Vagina (tissue), 2 donors: ENCODE data around the gene GAS7. TPM values are rescaled to one million over a fixed set of nuclear protein-coding genes. Genes with fewer than 3 reads are reported as not detected.

Experiments
- DNase-seq, 2 donors: peaks; one replicate each; pipeline ENCODE4 v3.0.0-alpha.2; 2017; ENCODE audit errors: extremely low spot score in 2 of 2
- H3K27ac ChIP-seq: fragments of 200-600 bp; sonication (generic); one replicate; pipeline ENCODE4 v1.5.1; 2019
- H3K27me3 ChIP-seq: fragments of 200-600 bp; sonication (generic); one replicate; pipeline ENCODE4 v1.5.1; 2019
- H3K36me3 ChIP-seq, 2 donors: fragments of 200-600 bp; sonication (generic); one replicate each; pipeline ENCODE4 v1.5.1; 2017 to 2019
- H3K4me1 ChIP-seq: fragments of 200-600 bp; sonication (generic); one replicate; pipeline ENCODE4 v1.5.1; 2019
- H3K4me3 ChIP-seq, 2 donors: fragments of 200-600 bp; sonication (generic); 1 replicate in 1 of 2; 2 replicates in 1 of 2; pipeline ENCODE4 v1.5.1; 2016 to 2019
- H3K9me3 ChIP-seq: fragments of 200-600 bp; sonication (generic); one replicate; pipeline ENCODE4 v1.5.1; 2019
- CTCF ChIP-seq, 3 experiments: fragments of 450-650 bp in 2 of 3; fragments of 200-600 bp in 1 of 3; sonication (generic) in 1 of 3; IDR thresholded peaks; one replicate each; pipeline ENCODE4 v1.5.1; 2017 to 2019; ENCODE audit warnings: antibody characterized with exemption in 3 of 3, mild to moderate bottlenecking in 2 of 3, moderate library complexity in 2 of 3
- POLR2A ChIP-seq, 2 donors: fragments of 450-650 bp; IDR thresholded peaks; one replicate each; pipeline ENCODE4 v1.6.1; 2017; ENCODE audit warnings: antibody characterized with exemption in 2 of 2, mild to moderate bottlenecking in 2 of 2, moderate library complexity in 2 of 2
- POLR2AphosphoS5 ChIP-seq, 2 donors: sonication (generic); formaldehyde crosslinking; IDR thresholded peaks; one replicate each; pipeline ENCODE4 v1.9.0; 2017; ENCODE audit warnings: antibody characterized with exemption in 2 of 2, mild to moderate bottlenecking in 2 of 2, low read depth in 1 of 2; ENCODE audit not compliant: insufficient read depth in 1 of 2
- intact Hi-C: fragments of 100-400 bp; cut with DNase I; formaldehyde crosslinking; loops from one replicate; pipeline ENCODE4 v1.15.1; 2023
- total RNA-seq: library from RNA; depleted of rRNA; stranded (reverse); fragments of >200 nt; gene quantifications from one replicate; pipeline ENCODE4 v1.2.3, GENCODE V29; 2016

The GAS7 gene
- total RNA-seq, 1 donor from 2014 or later: 47.1 TPM

GRCh38 chr17:10171581-10171981, 26.8 kb downstream of the GAS7 start:
- H3K27ac ChIP-seq: peak overlapping the region; percentile 37

GRCh38 chr17:10171122-10171571, 27.3 kb downstream of the GAS7 start:
- Histone ChIP-seq H3K27ac (peak overlapping the region; percentile 37), H3K36me3 (no peaks in the 10 kb centered on the region), H3K4me3 (no peak overlapping the region), H3K9me3 (no peaks in the 10 kb centered on the region), H3K4me1 (peaks cover 17% of the 10 kb centered on the region), H3K27me3 (no peaks in the 10 kb centered on the region)
- intact Hi-C loops: no loop called here
- no peak for DNase-seq
- TF ChIP-seq POLR2A (IDR thresholded peaks at IDR 0.05) (no peak), POLR2AphosphoS5 (IDR thresholded peaks at IDR 0.05; ENCODE audit: insufficient read depth in 1 of 2, low read depth in 1 of 2) (peak in 1 of 2 donors; percentile 38)

More at GRCh38 chr17:10171581-10171981, 26.8 kb downstream of the GAS7 start:
- no peak overlapping the region for H3K4me3 ChIP-seq
- H3K27me3 ChIP-seq: no peaks in the 10 kb centered on the region
- intact Hi-C loops: no loop called here
- H3K4me1 ChIP-seq: peaks cover 16% of the 10 kb centered on the region
- TF ChIP-seq CTCF (IDR thresholded peaks at IDR 0.05): no peak
- no peak for TF ChIP-seq POLR2A (IDR thresholded peaks at IDR 0.05)
- no peak for TF ChIP-seq POLR2AphosphoS5 (IDR thresholded peaks at IDR 0.05; ENCODE audit: insufficient read depth in 1 of 2, low read depth in 1 of 2)
- no peaks in the 10 kb centered on the region for H3K36me3 ChIP-seq
- no peak for DNase-seq
- H3K9me3 ChIP-seq: no peaks in the 10 kb centered on the region

- intact Hi-C loops: no loop called here
- DNase-seq: no peak
- H3K27ac ChIP-seq: peak overlapping the region; percentile 37
Observed at GRCh38 chr17:10170233-10170632, 28.2 kb downstream of the GAS7 start.

GRCh38 chr17:10169290-10169689, 29.1 kb downstream of the GAS7 start:
- intact Hi-C loops: no loop called here
- no peak for DNase-seq
- Histone ChIP-seq H3K9me3 (no peaks in the 10 kb centered on the region), H3K4me1 (peaks cover 24% of the 10 kb centered on the region), H3K4me3 (no peak overlapping the region), H3K27me3 (no peaks in the 10 kb centered on the region), H3K36me3 (no peaks in the 10 kb centered on the region), H3K27ac (no peak overlapping the region)
- no peak for TF ChIP-seq CTCF (IDR thresholded peaks at IDR 0.05)
- no peak for TF ChIP-seq POLR2AphosphoS5 (IDR thresholded peaks at IDR 0.05; ENCODE audit: insufficient read depth in 1 of 2, low read depth in 1 of 2)
- TF ChIP-seq POLR2A (IDR thresholded peaks at IDR 0.05): no peak

More at GRCh38 chr17:10170233-10170632, 28.2 kb downstream of the GAS7 start:
- Histone ChIP-seq H3K36me3 (no peaks in the 10 kb centered on the region), H3K27me3 (no peaks in the 10 kb centered on the region), H3K9me3 (no peaks in the 10 kb centered on the region), H3K4me1 (peaks cover 24% of the 10 kb centered on the region), H3K4me3 (no peak overlapping the region)
- TF ChIP-seq POLR2AphosphoS5 (IDR thresholded peaks at IDR 0.05; ENCODE audit: insufficient read depth in 1 of 2, low read depth in 1 of 2): no peak
- no peak for TF ChIP-seq POLR2A (IDR thresholded peaks at IDR 0.05)
- TF ChIP-seq CTCF (IDR thresholded peaks at IDR 0.05): no peak

- Histone ChIP-seq H3K27ac (no peak overlapping the region), H3K27me3 (no peaks in the 10 kb centered on the region), H3K4me3 (no peak overlapping the region), H3K36me3 (no peaks in the 10 kb centered on the region), H3K9me3 (no peaks in the 10 kb centered on the region), H3K4me1 (peaks cover 12% of the 10 kb centered on the region)
- TF ChIP-seq POLR2AphosphoS5 (IDR thresholded peaks at IDR 0.05; ENCODE audit: insufficient read depth in 1 of 2, low read depth in 1 of 2) (no peak), CTCF (IDR thresholded peaks at IDR 0.05) (no peak), POLR2A (IDR thresholded peaks at IDR 0.05) (no peak)
- intact Hi-C loops: no loop called here
- no peak for DNase-seq
Observed at GRCh38 chr17:10166176-10166935, 32.0 kb downstream of the GAS7 start.
